B cell (primary cell): ENCODE measurements around the gene SEMA3A. TPM values are rescaled to one million over a fixed set of nuclear protein-coding genes. Genes with fewer than 3 reads are reported as not detected.

ENCODE experiments used
- ATAC-seq: fragments of 200-7000 bp; cut with Tn5 transposase; one replicate; pipeline ENCODE4 v1.10.0; 2021; ENCODE audit warnings: low read depth, mild to moderate bottlenecking, moderate number of reproducible peaks, moderate library complexity
- CTCF ChIA-PET: fragments of 350-600 bp; sonication (Branson Sonifier 250); formaldehyde crosslinking; loops from one replicate; lab custom pipeline; 2021; ENCODE audit warnings: antibody characterized with exemption, inconsistent platforms; lab: Charles Lee
- POLR2A ChIA-PET: fragments of 350-600 bp; sonication (Branson Sonifier 250); formaldehyde crosslinking; loops from one replicate; lab custom pipeline; 2021; ENCODE audit warnings: antibody characterized with exemption; lab: Charles Lee
- DNase-seq: peaks from one replicate; pipeline ENCODE4 v3.0.0; 2013
- H2AFZ ChIP-seq: 2 replicates; pipeline ENCODE4 v1.6.1; 2012; ENCODE audit warnings: mild to moderate bottlenecking, low read depth, low read length; ENCODE audit not compliant: insufficient read depth, poor library complexity, severe bottlenecking
- H3K27ac ChIP-seq, 2 donors: 1 replicate in 1 of 2; 2 replicates in 1 of 2; pipeline ENCODE4 v1.5.1; 2012 to 2013; ENCODE audit warnings: low read length in 2 of 2, mild to moderate bottlenecking in 2 of 2, moderate library complexity in 1 of 2
- H3K27me3 ChIP-seq, 4 experiments: fragments of 200-600 bp in 1 of 4; sonication (generic) in 1 of 4; replicated peaks in 1 of 4; 1 replicate in 2 of 4; 2 replicates in 2 of 4; pipeline versions ENCODE4 v1.6.1 to v1.7.0; 2013 to 2016; ENCODE audit warnings: low read length in 3 of 4, mild to moderate bottlenecking in 2 of 4, mixed read lengths in 1 of 4, moderate library complexity in 1 of 4; ENCODE audit not compliant: insufficient read depth in 4 of 4, control insufficient read depth in 3 of 4; ENCODE audit errors: control extremely low read depth in 1 of 4
- H3K36me3 ChIP-seq, 2 experiments: replicated peaks in 1 of 2; 1 replicate in 1 of 2; 2 replicates in 1 of 2; pipeline versions ENCODE4 v1.6.1 to v1.7.1; 2013; ENCODE audit warnings: low read length in 1 of 2; ENCODE audit not compliant: insufficient read depth in 2 of 2, control insufficient read depth in 1 of 2; ENCODE audit errors: control extremely low read depth in 1 of 2, extremely low read depth in 1 of 2
- H3K4me1 ChIP-seq, 2 donors: fragments of 200-600 bp in 1 of 2; sonication (generic) in 1 of 2; 1 replicate in 1 of 2; 2 replicates in 1 of 2; pipeline versions ENCODE4 v1.5.1 to v1.6.1; 2013 to 2017; ENCODE audit warnings: low read length in 2 of 2; ENCODE audit not compliant: control insufficient read depth in 2 of 2, insufficient read depth in 2 of 2
- H3K4me2 ChIP-seq: replicated peaks from 2 replicates; pipeline ENCODE3; 2012; ENCODE audit warnings: mild to moderate bottlenecking, low read depth, low read length; ENCODE audit not compliant: poor library complexity, severe bottlenecking
- H3K4me3 ChIP-seq, 5 experiments: fragments of 200-600 bp in 1 of 5; sonication (generic) in 1 of 5; 1 replicate in 3 of 5; 2 replicates in 2 of 5; pipeline versions ENCODE4 v1.5.1 to v1.7.0; 2011 to 2016; ENCODE audit warnings: low read length in 4 of 5, mild to moderate bottlenecking in 4 of 5, low read depth in 2 of 5, control low read depth in 1 of 5, moderate library complexity in 1 of 5; ENCODE audit not compliant: insufficient read depth in 1 of 5; ENCODE audit errors: control extremely low read depth in 1 of 5, extremely low read depth in 1 of 5
- H3K79me2 ChIP-seq: fragments of 200-600 bp; sonication (generic); one replicate; pipeline ENCODE4 v1.6.0; 2016; ENCODE audit warnings: low read length; ENCODE audit not compliant: control insufficient read depth, insufficient read depth
- H3K9ac ChIP-seq: fragments of 200-600 bp; sonication (generic); 2 replicates; pipeline ENCODE4 v1.6.1; 2017; ENCODE audit warnings: mild to moderate bottlenecking, low read length, moderate library complexity
- H3K9me3 ChIP-seq, 3 donors: one replicate each; pipeline versions ENCODE4 v1.6.1 to v1.7.1; 2013; ENCODE audit warnings: low read length in 2 of 3; ENCODE audit not compliant: control insufficient read depth in 2 of 3, insufficient read depth in 1 of 3; ENCODE audit errors: control extremely low read depth in 1 of 3
- H4K20me1 ChIP-seq: 2 replicates; pipeline ENCODE4 v1.6.0; 2012; ENCODE audit warnings: mild to moderate bottlenecking, low read length; ENCODE audit not compliant: insufficient read depth, control insufficient read depth, poor library complexity, severe bottlenecking
- H3K27ac Mint-ChIP-seq: one replicate; pipeline ENCODE4 v1.8.0; 2021; ENCODE audit warnings: mixed read lengths
- H3K27me3 Mint-ChIP-seq: one replicate; pipeline ENCODE4 v1.8.0; 2021; ENCODE audit warnings: mixed read lengths
- H3K4me1 Mint-ChIP-seq: one replicate; pipeline ENCODE4 v1.8.0; 2021; ENCODE audit warnings: mixed read lengths
- H3K4me3 Mint-ChIP-seq: one replicate; pipeline ENCODE4 v1.8.0; 2021; ENCODE audit warnings: mixed read lengths
- H3K9me3 Mint-ChIP-seq: one replicate; pipeline ENCODE4 v1.8.0; 2022; ENCODE audit warnings: mixed read lengths; ENCODE audit not compliant: insufficient read depth
- EZH2 ChIP-seq: IDR thresholded peaks from 2 replicates; pipeline ENCODE4 v1.6.1; 2012; ENCODE audit warnings: borderline replicate concordance, low read depth, mild to moderate bottlenecking, moderate library complexity, low read length; ENCODE audit not compliant: insufficient read depth, poor library complexity, severe bottlenecking
- intact Hi-C: fragments of 100-400 bp; cut with micrococcal nuclease; formaldehyde crosslinking; loops from one replicate; pipeline ENCODE4 v1.10.0; 2022
- polyA plus RNA-seq: library from polyadenylated mRNA; depleted of rRNA; stranded (reverse); fragments of >200 nt; gene quantifications from 2 replicates; pipeline ENCODE4 v1.2.3, GENCODE V29; 2012
- total RNA-seq, 2 donors: library from RNA; stranded (reverse); fragments of 120-200 nt in 1 of 2; gene quantifications; 1 replicate in 1 of 2; 2 replicates in 1 of 2; pipeline versions ENCODE4 v1.2.3 to v1.2.4, GENCODE V29; 2013 to 2022
- TF ChIP-seq, protein P1 (sequence below): fragments of 200-600 bp; IDR thresholded peaks from one replicate; pipeline ENCODE4 v1.8.0; 2022; ENCODE audit warnings: antibody characterized with exemption, mild to moderate bottlenecking

Gene SEMA3A
- total and polyA plus RNA-seq, 2 donors (not counting 1 experiment from before 2014, with no cell fraction given) = not detected

DNA sequence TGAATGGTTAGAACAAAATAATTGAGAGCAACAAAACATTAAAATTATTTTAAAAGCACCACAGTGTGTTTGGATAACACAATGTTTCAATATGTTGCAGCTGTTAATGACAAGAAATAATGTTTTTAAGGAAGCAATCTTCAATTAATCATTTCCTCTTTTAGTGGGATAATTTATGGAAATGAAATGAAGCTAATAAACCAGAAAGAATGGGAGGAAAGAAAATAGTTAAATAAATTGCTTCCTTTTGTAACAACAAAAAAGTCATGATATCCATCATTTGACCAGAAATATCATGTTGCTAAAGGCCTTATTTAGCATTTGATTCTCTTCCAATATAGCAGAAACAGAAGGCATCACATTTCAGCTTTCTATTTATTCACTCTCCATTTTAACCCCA is 224.5 kb downstream of the SEMA3A start:
- no peaks in the 10 kb centered on the region for H3K79me2 ChIP-seq
- no peak for TF ChIP-seq EZH2
- TF ChIP-seq, protein P1, sequence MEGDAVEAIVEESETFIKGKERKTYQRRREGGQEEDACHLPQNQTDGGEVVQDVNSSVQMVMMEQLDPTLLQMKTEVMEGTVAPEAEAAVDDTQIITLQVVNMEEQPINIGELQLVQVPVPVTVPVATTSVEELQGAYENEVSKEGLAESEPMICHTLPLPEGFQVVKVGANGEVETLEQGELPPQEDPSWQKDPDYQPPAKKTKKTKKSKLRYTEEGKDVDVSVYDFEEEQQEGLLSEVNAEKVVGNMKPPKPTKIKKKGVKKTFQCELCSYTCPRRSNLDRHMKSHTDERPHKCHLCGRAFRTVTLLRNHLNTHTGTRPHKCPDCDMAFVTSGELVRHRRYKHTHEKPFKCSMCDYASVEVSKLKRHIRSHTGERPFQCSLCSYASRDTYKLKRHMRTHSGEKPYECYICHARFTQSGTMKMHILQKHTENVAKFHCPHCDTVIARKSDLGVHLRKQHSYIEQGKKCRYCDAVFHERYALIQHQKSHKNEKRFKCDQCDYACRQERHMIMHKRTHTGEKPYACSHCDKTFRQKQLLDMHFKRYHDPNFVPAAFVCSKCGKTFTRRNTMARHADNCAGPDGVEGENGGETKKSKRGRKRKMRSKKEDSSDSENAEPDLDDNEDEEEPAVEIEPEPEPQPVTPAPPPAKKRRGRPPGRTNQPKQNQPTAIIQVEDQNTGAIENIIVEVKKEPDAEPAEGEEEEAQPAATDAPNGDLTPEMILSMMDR = no peak
- no peak overlapping the region for H3K27ac Mint-ChIP-seq
- H3K36me3 ChIP-seq = no peaks in the 10 kb centered on the region
- no peak overlapping the region for H3K9ac ChIP-seq
- no peaks in the 10 kb centered on the region for H3K9me3 ChIP-seq
- no peaks in the 10 kb centered on the region for H3K4me1 Mint-ChIP-seq
- CTCF ChIA-PET = no interaction called here
- H3K27me3 Mint-ChIP-seq = no peaks in the 10 kb centered on the region
- no peak overlapping the region for H2AFZ ChIP-seq
- no peak overlapping the region for H3K27ac ChIP-seq
- no peak overlapping the region for H3K4me3 ChIP-seq
- no peak overlapping the region for H3K4me3 Mint-ChIP-seq
- ATAC-seq (no peak), DNase-seq (no peak)
- no peaks in the 10 kb centered on the region for H3K9me3 Mint-ChIP-seq
- H4K20me1 ChIP-seq = no peaks in the 10 kb centered on the region
- H3K27me3 ChIP-seq = no peaks in the 10 kb centered on the region
- H3K4me1 ChIP-seq = no peaks in the 10 kb centered on the region
- POLR2A ChIA-PET = no interaction called here
- intact Hi-C loops = no loop called here
- no peak overlapping the region for H3K4me2 ChIP-seq

DNA sequence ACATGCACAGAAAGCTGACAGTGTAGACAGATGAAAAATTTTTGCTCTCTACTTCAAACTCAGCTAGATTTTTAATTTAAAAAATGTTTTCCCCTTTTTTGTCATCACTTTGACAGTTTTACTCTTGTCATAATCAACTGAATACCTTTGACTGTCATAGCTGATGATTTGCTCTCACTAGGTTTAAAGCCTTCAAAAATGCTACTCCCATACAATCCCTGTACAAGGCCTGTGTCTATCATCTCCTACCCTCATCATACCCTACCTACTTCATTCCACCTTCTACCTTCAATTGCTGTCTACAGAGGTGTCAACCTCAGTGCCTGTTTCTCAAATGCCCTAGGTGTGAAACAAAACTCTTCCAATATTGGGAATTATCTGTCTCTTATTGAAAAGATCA is 230.3 kb downstream of the SEMA3A start:
- no peaks in the 10 kb centered on the region for H3K9me3 ChIP-seq
- no peak overlapping the region for H3K27ac ChIP-seq
- POLR2A ChIA-PET = no interaction called here
- H4K20me1 ChIP-seq = no peaks in the 10 kb centered on the region
- no peaks in the 10 kb centered on the region for H3K79me2 ChIP-seq
- Mint-ChIP-seq H3K4me3 (no peak overlapping the region), H3K27ac (no peak overlapping the region), H3K9me3 (no peaks in the 10 kb centered on the region), H3K4me1 (no peaks in the 10 kb centered on the region), H3K27me3 (no peaks in the 10 kb centered on the region)
- H3K4me1 ChIP-seq = no peaks in the 10 kb centered on the region
- H3K27me3 ChIP-seq = no peaks in the 10 kb centered on the region
- H3K9ac ChIP-seq = no peak overlapping the region
- no peak for DNase-seq
- no peak overlapping the region for H2AFZ ChIP-seq
- H3K4me3 ChIP-seq = no peak overlapping the region
- H3K36me3 ChIP-seq = no peaks in the 10 kb centered on the region
- intact Hi-C loops = no loop called here
- ATAC-seq = no peak
- H3K4me2 ChIP-seq = no peak overlapping the region
- TF ChIP-seq, protein P1 = no peak
- no peak for TF ChIP-seq EZH2
- CTCF ChIA-PET = no interaction called here
